Measurements from ENCODE around the gene CBX1. TPM values are rescaled to one million over a fixed set of nuclear protein-coding genes. Genes with fewer than 3 reads are reported as not detected.

The CBX1 gene
- total and polyA plus RNA-seq, 2 of the 8 experiments (the other 6 are each of a cell fraction or from before 2014, with no cell fraction given): 38.7 to 173 TPM

- no peak for TF ChIP-seq CHD7 (IDR thresholded peaks at IDR 0.05; ENCODE audit: insufficient replicate concordance, low read length)
- TF ChIP-seq EP300 (IDR thresholded peaks at IDR 0.05; ENCODE audit: borderline replicate concordance in 1 of 2, low read depth in 2 of 2, low read length in 2 of 2): 0 out of 3 replicates have a peak, but pooled peaks of 1 of the 2 experiments have one; percentile 19
- TF ChIP-seq TBP (IDR thresholded peaks at IDR 0.05; ENCODE audit: low read depth, low read length): no peak
- TF ChIP-seq ASH2L (IDR thresholded peaks at IDR 0.05; ENCODE audit: low read length): peak; percentile 22
- TF ChIP-seq CBX8 (IDR thresholded peaks at IDR 0.05; ENCODE audit: borderline replicate concordance, low read depth, low read length): no peak
- no peak for TF ChIP-seq NANOG (IDR thresholded peaks at IDR 0.05; ENCODE audit: insufficient read depth, low read depth, low read length, poor library complexity, severe bottlenecking)
- TF ChIP-seq RBBP5 (IDR thresholded peaks at IDR 0.05; ENCODE audit: borderline replicate concordance, low read depth, low read length): peak; percentile 67; the same call in 1 of the 2 replicates
- TF ChIP-seq YY1 (IDR thresholded peaks at IDR 0.05; ENCODE audit: low read depth, low read length): no peak
- TF ChIP-seq CHD2 (IDR thresholded peaks at IDR 0.05; ENCODE audit: low read length): no peak
- peak; percentile 42; the same call in 1 of the 2 replicates for TF ChIP-seq CREB1 (IDR thresholded peaks at IDR 0.05)
- no peak for TF ChIP-seq POU5F1 (IDR thresholded peaks at IDR 0.05; ENCODE audit: low read depth, low read length)
Measured at GRCh38 chr17:48101012-48101720, at the start of gene CBX1 (continued).
